ENCODE measurements around the gene NOS3.

NOS3 gene

DNA sequence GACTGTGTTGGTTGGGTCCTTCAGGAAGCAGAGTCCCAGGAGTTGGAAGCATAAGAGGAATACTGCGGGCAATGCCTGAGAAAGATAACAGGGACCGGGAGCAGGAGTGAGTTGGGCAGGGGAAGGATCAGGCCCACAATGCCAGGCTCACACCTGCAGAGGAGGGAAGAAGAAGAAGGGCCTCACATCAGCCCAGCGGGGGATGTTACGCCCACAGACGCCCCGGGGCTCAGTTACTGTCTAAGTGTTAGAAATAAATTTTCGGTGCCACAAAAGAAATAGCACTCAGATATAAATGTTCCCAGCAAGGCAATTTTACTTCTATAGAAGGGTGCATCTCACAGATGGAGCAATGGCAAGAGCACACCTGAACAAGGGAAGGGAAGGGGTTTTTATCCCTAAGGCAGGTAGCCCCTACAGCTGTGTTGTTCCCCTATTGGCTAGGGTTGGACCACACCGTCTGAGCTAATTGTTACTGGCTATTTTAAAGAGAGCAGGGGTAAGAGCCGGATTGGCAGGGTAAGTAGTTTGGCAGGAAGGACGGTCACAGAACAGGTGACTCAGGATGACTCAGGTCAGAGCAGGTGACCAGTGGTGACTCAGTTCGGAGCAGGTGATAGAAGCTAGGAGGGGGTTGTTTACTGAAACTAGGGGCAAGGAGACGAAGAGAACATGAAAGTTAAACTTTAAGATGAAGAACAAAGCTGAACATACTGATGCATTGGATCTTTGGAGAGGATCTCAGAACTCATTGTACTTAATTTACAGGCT, at the start of gene NOS3:
NOS3 (plus strand) TSS at position 602 of the 771 bp plus-strand sequence. CDS start 2,787 bp downstream, outside the sequence.
- DNase-seq (ENCODE audit: low read depth): no peak

DNA sequence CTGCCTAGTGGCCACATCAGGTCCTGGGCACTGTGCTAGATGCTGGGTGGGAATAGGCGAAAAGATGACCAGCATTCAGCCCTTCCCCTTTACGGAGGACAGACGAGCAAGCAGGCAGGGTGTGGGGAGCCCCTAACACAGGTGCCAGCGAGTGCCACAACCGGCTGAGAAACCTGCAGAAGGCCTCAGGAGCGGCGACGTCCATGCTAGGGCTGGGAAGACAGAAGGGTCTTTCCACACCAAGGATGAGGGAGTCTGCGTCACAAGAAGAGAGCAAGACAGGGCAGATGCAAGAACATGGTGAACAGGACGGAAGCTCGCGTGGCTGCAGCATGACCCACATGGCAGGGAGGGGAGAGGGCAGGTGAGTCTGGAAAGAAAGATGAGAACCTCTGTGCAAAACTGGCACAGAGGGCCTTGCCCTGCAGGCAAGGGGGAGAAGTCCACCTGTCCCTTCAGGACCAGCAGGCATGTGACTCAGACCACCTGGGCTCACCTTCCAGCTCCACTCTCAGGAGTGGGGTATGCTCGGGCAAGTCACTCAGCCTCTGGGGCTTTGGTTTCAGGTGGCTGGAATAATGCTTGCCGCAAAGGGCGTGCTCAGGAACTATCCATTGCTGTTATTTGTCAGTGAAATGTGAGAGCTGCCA, 49.3 kb upstream of the NOS3 start:
- DNase-seq (ENCODE audit: low read depth): no peak

DNA sequence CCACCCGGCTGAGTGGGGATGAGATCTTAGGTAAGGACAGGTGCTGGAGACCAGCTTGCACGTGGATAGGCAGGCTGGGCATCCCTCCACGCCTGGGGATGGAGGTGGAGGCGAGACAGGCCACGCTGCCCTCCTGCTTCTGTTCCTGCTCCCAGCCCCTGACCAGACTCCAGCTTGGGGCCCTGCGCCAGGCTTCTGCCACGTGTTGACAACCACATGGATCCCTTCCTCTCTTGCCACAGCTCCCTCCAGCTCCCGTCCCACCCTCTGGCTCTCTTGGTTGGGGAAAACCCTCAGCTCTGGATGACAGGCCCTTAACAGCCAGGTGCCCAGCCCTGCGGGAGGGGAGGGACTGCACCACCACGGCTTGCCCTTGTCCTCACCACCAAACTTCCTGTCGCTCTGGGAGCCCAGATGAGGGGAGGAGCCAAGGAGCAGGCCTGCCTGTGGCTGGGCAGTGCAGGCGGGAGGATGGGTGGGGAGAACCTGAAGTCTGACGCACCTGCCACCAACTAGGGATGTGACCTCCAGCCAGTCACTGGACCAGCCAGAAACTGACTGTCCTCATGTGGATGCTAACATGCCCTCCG, 48.7 kb upstream of the NOS3 start:
- DNase-seq (ENCODE audit: low read depth): no peak

DNA sequence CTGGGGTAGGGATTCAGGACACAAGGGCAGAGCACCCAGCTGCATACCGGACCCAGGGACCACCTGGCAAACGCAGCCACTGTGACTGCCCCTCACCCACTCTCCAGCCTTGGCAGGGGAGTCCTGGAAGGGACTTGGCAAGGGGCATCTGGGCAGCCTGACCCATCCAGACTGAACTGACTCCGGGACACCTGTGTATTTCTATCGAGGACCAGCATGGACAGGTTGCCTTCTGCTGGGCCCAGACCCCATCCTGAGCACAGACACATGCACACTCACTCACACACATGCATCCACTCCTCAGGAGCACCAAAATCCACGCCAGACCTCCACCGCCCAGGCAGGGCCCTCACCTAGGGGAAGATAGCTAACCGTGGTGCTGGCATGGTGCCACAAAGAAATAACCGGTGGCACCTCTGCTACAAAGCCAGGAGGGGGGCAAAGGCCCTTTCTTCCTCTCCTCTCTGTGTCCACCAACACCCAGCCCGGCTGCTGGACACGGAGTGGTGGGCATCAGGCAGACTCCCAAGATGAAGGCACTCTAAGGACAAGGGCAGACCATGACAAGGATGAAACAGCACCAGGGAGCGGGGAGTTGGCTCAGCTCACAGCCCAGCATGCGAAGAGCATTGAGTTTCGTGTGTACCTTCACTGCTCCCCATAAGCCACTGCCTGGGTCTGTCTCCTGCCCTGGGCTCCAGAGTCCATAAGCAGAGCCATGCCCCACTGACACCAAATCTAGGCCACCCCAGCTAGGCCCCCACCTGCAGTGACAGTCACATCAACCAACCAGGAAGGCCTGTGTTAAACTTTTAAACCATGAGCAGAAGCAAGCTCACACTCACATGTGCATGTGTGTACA, 48.0 kb upstream of the NOS3 start:
- no peak for DNase-seq (ENCODE audit: low read depth)

DNA sequence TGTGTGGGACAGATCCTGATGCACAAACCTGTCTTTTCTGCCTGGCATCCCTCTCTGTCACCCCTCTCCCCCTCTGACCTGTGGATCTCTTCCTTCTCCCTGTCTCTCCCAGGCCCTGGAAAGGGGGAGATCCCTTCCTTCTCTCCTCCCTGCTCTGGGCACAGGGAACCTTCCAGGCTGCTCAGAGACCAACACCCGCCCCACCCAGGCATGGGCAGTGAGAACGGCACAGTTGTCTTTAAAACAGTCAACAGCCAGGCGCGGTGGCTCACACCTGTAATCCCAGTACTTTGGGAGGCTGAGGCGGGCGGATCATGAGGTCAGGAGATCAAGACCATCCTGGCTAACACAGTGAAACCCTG, 47.4 kb upstream of the NOS3 start:
- DNase-seq (ENCODE audit: low read depth): no peak

DNA sequence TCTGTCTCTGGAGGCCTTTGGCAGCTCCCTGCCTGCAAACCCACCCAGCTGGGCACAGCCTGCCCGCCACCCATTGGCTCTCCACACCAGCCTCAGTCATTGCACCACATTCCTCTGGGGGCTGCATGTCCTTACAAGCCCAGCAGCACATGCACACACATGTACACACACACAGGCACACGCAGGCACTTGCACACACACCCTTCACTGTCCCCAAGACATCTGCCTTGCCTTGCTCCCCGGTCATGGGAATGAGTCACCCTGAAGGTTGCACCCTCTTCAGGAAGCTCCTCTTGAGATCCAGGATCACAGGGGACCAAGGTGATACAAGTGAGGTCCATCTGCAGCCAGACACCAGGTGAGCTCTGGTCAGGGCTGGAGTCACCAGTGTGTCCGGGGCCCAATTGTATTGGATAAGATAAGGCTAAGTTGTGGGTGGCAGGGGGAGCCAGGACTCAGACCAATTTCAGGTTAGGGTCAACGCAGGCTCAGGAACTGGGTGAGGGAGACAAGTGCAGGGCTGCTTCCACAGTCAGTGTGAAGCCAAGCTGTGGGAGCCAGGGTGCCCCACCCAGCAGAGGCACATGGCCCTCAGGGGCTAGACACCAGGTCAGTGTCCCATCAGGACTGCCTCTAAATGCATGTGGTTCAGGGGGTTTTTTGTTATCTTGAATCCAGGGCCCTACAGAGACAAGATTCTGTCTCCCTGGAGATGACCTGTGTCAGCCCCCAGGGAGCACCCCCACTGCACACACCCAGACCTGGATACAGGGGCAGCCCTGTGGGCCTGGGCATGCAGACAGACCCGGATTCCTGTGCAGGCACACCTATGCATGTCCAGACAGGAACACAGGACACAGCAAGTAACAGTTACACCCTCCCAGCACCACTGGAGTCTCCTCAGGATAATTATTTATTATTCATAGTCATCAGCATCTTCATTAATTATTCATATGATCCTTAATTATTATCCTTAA, 46.5 kb upstream of the NOS3 start:
- DNase-seq (ENCODE audit: low read depth): no peak

DNA sequence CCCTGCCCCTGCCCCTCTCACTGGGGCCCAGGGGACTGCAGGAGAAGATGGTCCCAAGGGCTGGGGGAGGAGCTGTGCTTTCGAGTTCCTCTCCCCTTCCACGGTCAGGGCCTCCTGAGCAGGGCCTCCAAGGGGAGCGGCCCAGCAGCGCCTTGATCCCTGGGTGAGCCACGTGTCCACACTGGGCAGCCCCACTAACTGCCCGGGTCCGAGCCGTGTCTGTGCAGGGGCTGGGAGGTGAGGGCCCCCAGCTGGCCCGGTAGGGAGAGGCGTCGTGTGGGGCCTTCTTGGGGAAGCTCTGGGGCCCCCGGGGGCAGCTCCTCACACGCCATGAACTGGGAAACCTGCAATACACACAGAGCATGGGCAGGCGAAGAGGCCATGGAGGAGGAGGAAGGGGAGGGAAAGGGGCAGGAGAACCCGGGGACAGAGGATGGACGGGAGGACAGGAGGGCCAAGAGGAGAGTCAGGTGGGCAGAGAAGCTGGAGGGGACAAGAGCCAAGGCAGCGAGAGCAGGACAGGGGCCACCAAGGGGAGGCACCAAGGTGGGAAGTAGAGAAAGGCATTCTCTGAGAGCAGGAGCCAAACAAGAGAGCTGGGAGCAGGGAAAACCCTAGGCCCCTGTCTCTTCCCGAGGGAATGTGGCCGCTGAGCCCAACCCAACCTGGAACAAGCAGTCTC, 45.5 kb upstream of the NOS3 start:
- no peak for DNase-seq (ENCODE audit: low read depth)

DNA sequence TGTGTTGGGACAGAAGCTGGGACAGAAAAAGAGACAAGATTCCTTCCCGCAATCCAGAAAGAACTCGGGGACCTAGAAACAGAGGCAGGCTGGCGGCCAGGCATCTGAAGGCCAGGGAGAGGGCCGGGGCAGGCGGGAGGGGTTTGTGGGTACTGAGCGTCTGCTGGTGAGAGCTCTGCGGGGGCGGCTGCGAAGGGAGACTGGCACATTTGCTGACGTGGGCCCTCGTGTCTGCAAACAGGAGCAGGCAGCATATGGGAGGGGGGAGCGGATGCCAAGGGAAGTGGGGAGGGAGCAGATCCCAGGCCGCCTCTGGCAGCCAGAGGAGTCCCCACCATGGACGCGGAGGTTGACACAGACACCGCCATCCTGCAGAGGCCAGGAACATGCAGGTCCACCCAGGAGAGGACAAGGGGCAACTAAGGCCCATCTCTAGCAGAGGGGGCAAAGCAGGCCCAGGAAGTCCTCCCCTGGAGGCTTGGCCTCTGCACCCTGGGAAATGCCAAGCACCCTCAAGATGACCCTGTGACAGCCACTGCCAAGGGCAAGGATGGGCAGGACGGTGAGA, 44.9 kb upstream of the NOS3 start:
- DNase-seq (ENCODE audit: low read depth): no peak

DNA sequence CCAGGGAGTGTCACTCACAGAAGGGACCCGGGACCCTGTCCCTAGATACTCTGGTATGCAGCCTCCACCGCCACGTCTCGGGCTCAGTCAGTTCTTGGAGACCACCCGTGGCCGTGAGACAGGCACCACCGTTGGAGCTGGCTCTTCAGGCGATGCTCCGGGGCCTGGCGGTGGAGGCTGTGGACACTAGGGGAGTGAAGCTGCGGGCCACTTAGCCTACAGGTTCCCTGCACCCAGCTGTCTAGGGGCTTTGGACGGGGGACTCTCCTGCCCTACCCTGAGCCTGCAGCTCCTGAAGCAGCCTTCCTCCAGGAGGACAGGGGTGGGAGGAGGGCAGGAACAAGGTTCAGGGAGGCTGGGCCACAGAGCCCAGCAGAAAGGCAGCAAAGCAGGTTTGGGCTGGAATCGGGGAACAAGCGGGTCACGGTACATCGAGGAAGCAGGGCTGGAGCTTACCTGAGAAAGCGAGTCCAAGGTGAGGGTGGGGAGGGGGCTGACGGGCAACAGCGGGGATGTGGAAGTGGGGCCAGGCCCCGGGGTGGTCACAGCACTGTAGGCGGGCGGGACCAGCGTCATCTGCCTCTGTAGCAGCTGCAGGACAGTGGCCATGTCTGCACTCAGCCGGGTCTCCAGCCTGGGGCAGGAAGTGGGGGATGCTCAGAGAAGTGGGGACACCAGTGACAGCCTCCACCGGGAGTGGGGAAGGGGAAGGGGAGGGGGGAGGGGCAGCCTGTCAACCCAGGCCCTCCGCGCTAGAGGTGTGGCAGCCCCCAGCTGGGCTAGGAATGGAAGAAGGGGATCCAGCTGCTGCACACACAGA, 44.2 kb upstream of the NOS3 start:
- DNase-seq (ENCODE audit: low read depth): no peak

DNA sequence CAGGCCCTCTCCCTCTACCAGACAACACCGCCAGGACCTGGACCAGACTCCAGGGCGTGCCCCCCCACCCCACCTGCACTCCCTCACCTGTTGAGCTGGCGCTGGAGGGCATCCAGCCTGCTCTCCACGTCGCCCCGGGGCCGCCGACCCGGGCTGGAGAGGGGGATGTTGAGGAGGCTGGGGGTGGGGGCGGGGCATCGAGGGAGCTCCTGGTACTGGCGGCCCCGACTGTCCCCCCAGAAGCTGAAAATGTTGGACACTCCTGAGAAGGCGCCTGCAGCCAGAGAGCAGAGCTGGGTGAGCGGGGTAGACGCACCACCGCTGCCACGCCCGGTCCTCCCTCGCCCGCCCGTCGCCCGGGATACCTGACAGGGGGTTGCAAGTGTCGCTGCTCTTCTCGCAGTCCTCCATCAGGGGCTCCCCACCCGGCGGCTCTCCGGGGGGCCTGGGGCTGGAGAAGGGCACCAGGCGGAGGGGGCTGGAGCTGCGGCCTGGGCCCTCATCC, 43.5 kb upstream of the NOS3 start:
- DNase-seq (ENCODE audit: low read depth): no peak

DNA sequence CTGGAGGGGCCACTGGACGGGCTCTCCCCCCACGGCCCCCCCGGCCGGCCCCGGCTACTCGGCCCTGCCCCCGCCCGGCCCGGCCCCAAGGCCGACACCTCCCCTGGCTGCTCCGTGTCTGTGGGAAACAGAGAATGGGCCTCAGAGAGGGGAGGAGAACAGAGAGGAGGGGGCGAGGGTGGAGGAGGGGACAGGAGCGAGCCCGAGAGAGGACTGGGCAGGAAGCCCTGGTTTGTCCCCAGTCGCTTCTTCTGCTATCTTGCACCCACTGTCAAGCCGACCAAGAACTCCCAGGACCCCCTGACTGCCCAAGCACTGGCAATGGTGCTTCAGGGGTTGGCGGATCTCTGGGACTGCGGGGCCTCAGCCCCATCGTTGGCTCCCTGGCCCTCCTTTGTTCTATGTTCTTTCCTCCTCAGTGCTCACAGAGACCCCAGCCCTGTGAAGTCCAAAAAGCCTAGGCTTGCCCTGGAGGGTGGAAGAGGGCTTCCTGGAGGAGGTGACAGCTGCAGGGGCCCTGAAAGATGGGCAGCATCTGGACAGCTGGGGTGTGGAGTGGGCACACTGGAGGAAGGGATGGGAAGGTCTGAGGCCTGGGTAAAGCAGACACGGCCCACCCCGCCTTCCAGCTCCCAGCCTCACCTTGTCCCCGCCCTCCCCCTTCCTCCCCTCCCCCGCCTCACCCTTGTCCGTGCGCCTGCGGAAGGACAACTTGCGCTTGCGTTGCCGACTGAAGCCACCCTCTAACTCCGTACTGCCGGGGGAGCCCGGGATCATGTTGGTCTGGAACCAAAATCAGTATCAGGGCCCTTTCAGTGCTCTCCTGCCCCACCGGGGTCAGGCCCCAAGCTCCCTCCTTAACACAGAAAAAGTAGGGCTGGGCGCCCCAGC, 42.8 kb upstream of the NOS3 start:
- no peak for DNase-seq (ENCODE audit: low read depth)

DNA sequence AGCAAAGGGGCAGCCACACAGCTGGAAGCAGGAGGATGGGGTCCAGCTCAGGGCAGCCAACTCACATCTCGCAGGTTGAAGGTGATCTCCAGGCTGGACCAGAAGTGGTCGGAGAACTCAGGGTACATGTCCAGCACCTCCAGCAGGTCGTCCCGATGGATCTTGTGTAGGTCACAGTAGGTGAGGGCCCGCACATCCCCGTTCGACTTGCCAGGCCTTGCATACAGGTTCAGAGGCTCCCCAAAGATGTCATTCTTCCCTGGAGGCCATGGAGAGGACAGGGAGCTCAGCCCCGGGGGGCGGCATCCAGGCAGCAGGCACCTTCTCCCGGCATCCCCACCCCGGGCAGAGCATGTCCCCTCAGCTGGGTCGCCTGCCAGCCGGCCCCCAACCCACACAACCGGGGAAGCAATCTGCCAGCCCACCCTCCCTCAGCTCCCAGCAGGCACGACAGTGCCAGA, 42.0 kb upstream of the NOS3 start:
- DNase-seq (ENCODE audit: low read depth): no peak

DNA sequence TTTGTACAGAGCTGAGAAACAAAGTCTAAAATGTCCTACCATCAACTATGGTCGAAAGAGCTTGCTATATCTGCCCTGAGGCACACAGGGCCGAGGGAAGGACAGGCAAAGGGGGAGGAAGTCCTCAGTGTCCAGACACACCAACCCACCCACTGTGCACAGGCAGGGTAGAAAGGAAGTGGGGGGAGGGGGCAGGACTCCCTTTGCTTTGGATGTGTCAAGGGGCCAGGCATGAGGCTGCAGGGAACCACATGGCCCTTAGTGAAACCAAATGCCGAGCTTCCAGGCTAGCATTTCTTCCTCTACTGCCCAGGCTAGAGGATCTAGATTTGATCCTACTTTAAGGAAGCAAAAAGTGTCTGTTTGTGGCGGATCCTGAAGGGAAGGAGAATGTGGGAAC, 41.3 kb upstream of the NOS3 start:
- no peak for DNase-seq (ENCODE audit: low read depth)

DNA sequence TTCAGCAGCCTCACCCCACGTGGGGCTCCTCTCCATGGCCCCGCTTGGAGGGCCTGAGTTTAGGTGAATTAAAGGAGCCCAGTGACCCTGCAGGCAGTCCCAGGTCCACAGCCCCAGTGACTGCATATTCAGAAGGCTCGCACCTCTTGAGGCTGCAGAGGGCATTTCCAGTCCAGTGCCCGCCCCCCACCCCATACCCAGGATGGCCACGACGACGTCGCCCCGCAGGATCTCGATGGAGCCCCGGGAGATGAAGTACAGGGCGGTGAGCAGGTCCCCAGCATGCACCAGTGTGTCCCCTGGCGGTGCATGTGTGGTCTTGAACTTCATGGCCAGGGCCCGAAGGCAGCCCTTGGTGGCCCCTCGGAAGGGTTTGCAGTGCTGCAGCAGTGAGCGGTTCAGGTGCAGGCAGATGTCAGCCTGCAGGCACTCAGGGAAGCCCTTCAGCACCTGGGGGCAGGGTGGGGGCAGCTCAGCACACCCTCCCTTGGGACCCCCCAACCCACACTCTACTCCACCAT, 40.8 kb upstream of the NOS3 start:
- DNase-seq (ENCODE audit: low read depth): no peak

DNA sequence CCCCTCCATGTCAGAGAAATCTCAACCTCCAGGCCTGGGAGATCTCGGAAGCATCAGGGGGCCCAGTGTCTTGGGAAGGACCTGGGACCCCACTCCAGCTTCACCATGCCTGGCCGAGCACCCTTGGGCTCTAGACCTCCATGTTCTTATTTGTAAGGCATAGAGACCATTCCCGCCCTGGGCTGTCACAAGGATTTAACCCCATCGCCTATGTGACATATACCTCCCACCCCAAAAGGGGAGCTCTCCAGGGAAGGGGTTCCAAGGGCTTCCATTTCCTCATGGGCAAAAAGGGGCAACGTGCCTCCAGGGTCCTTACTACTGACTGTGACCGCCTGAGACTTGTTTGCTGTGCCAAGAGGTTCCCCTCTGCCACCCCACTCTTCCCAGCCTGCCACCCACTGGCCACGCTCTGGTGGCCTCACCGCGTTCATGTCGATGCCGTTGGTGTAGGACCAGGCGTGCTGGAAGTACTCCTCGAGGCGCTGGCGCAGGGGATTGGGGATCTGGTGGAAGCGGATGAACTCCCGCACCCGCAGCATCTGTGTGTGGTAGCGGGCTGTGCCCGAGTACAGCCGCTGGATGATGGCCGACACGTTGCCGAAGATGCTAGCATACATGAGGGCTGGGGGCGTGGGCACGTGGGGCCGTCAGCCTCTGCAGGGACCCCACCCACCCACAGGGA, 40.2 kb upstream of the NOS3 start:
- no peak for DNase-seq (ENCODE audit: low read depth)

DNA sequence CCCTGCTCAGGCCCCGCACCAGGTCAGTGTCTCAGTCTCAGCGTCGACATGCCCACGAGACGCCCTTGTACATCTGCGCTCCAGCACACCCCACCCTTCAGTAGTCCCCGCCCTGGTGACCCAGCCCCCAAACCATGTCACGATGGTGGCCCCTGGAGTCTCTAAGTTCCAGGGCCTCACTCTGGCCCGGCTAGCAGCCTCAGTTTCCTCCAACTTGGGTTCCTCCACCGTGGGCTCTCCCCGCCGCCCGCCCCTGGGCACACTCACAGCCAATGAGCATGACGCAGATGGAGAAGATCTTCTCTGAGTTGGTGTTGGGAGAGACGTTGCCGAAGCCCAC, 39.7 kb upstream of the NOS3 start:
- DNase-seq (ENCODE audit: low read depth): no peak

DNA sequence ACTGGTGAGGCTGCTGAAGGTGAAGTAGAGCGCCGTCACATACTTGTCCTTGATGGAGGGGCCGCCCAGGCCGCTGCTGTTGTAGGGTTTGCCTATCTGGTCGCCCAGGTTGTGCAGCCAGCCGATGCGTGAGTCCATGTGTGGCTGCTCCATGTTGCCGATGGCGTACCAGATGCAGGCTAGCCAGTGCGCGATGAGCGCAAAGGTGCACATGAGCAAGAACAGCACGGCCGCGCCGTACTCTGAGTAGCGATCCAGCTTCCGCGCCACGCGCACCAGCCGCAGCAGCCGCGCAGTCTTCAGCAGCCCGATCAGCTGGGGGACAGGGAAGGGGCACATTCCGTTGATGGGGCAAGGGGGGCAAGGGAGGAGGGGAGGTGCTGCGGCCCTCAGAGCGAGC, 39.3 kb upstream of the NOS3 start:
- no peak for DNase-seq (ENCODE audit: low read depth)

Measured in fibroblast of the conjunctiva (primary cell).